Heart left ventricle (tissue), 13 donors: ENCODE data around the gene TSNAXIP1.

Source experiments
- CTCF ChIP-seq, 12 donors: fragments of 200-600 bp; sonication (generic) in 4 of 12; IDR thresholded peaks; one replicate each; pipeline versions ENCODE4 v1.5.0 to v1.8.0; 2018 to 2022; ENCODE audit warnings: antibody characterized with exemption in 12 of 12, mild to moderate bottlenecking in 5 of 12
- POLR2A ChIP-seq, 2 donors: fragments of 450-650 bp; IDR thresholded peaks; one replicate each; pipeline ENCODE4 v1.6.1; 2017; ENCODE audit warnings: antibody characterized with exemption in 2 of 2, mild to moderate bottlenecking in 2 of 2, moderate library complexity in 2 of 2
- donor health status: ischemic (EF 13 %, LVEDD 7.1; RV severe dilation, severe dysfunction).
- donor health status: DM: no; HTN: yes; CAD: no.
- donor health status: DM: no; HTN: no; CAD: no.
- donor health status: ischemic (EF 25% LVEDD 6.9; RV normal size, moderate dysfunction).
- donor health status: ischemic (EF 25% LVEDD 5.7; RV mildly dilated, moderate dysfunction).
- donor health status: ischemic (EF 35%, LVEDD 5.7; RV mildly dilated, moderate dysfunction).
- donor health status: nonischemic (EF 11% LVEDD 7.7; RV severe dilation, severe dysfunction).
- donor health status: DM: yes; HTN: yes; CAD: no.
- donor health status: PGD.
- donor health status: ischemic (EF 29% LVEDD 5.4; RV normal size, mild dysfunction).
- donor health status: nonischemic (EF 23%, LVEDD 6.1; RV moderate dilation, normal function).

GRCh38 chr16:67822511-67822910 lies 15.8 kb downstream of the TSNAXIP1 start:
- TF ChIP-seq CTCF (IDR thresholded peaks at IDR 0.05) = no peak
- TF ChIP-seq POLR2A (IDR thresholded peaks at IDR 0.05) = no peak
